Stimulated activated CD8-positive, alpha-beta memory T cell treated with anti-CD3 and anti-CD28 coated beads, Interleukin-12 subunit alpha, Interleukin-12 subunit beta, amount 100 ng/mL, for 1 hour (primary cell): ENCODE data around the gene FAM149A.

Experiments
- DNase-seq: peaks from one replicate; pipeline ENCODE4 v3.0.0-alpha.2; 2020; ENCODE audit warnings: low read depth

The FAM149A gene

DNA sequence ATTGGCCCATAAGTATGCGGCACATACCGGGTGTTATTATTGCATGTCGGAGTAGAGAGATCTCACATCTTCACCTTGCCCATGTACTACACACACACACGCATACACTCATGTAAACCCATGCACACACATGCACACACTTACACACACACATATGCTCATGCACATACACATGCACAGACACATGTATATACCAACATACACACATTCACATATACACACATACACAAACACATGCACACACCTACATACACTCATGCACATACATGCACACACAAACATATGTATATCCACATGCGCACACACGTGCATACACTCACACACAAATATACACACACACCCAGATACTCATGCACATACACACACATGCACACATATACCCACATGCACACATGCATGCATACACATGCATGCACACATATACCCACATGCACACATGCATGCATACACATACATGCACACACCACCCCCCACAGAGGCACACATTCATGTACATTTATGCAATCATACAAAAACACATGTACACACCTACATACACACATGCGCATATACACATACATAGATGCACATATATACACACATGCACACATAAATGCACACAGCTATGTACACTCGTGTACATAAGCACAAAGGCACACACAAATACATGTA, 98.1 kb downstream of the FAM149A start:
- DNase-seq = no peak

DNA sequence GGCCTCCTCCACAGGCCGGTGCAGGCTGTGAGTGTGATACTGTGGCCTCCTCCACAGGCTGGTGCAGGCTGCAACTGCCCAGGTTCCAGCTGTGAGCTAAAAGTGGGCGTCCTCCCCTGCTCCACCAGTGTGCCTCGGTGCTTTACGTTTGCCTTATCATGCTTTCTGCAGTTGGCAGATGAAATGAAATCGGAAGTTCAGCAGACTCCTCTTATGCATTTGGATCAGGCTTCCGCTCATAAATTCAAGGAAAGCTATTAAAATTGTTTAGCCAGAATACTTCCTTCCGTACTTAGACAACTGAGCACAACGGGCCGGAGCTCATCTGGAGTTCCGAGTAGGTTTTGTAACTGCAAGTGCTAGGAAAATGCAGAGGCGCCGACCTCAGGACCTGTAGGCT, 98.9 kb downstream of the FAM149A start:
- no peak for DNase-seq

DNA sequence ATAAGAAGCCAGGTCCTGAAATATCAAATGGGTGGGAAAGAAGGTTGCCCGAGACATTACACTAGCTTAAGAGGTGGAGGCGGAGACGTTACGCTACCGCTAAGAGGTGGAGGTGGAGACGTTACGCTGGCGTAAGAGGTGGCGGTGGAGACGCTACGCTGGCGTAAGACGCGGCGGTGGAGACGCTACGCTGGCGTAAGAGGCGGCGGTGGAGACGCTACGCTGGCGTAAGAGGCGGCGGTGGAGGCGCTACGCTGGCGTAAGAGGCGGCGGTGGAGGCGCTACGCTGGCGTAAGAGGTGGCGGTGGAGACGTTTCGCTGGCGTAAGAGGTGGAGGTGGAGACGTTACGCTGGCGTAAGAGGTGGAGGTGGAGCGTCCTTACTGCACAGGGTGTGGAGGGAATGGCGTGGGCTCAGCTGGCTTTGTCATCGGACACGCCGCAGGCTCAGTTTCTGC, 99.6 kb downstream of the FAM149A start:
- DNase-seq = peak; percentile 45

GRCh38 chr4:186204686-186205085, 100.2 kb downstream of the FAM149A start:
- DNase-seq = no peak

GRCh38 chr4:186205156-186205555, 100.7 kb downstream of the FAM149A start:
- no peak for DNase-seq

GRCh38 chr4:186216465-186217024, 112.0 kb downstream of the FAM149A start:
- no peak for DNase-seq

DNA sequence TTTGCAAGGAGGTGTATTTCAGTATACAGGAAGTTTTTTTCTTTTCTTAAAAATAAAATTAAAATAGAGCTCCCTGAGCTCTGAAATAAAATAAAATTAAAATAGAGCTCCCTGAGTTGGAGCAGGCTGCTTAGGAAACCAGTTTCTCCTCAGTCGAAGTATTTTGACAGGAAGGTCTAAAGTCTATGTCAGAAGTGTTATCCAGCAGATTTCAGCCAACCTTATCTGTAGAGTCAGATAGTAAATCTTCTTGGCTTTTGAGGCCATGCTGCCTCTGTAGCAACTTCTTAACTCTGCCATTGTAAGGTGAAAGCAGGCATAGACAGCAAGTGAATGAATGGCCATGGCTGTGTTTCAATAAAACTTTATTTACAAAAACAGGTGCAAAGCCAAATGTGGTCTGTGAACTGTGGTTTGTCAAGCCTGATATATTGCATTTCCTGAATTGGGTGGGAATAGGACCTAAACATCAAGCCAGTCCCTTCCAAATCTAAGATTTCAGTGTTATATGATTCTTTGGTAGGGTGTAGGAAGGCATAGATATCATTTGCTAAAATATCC, 113.3 kb downstream of the FAM149A start:
- DNase-seq = no peak

GRCh38 chr4:186221624-186222023, 117.1 kb downstream of the FAM149A start:
- no peak for DNase-seq
